Naive thymus-derived CD8-positive, alpha-beta T cell (primary cell): Measurements from ENCODE around the gene PNPLA6. TPM values are rescaled to one million over a fixed set of nuclear protein-coding genes. Genes with fewer than 3 reads are reported as not detected.
"Not testable (repeated sequence)": the region's sequence is repeated elsewhere in the genome, so short reads cannot be mapped to it uniquely, and the experiment has no call there.

Source experiments
- ATAC-seq, 2 donors: fragments of 150-1000 bp; cut with Tn5 transposase in 1 of 2; sonication (Bioruptor Pico), chemical (Tn5 transposase) in 1 of 2; 1 replicate in 1 of 2; 2 replicates in 1 of 2; pipeline ENCODE4 v1.10.0; 2021; ENCODE audit warnings: mild to moderate bottlenecking in 2 of 2, moderate library complexity in 2 of 2
- POLR2A ChIA-PET: fragments of 350-600 bp; sonication (Branson Sonifier 250); formaldehyde crosslinking; loops from one replicate; lab custom pipeline; 2021; ENCODE audit warnings: antibody characterized with exemption; lab: Charles Lee
- DNase-seq, 10 donors: peaks; one replicate each; pipeline versions ENCODE4 v3.0.0 to v3.0.0-alpha.2; 2020 to 2022
- H3K27ac Mint-ChIP-seq, 10 donors: one replicate each; pipeline ENCODE4 v1.8.0; 2020 to 2022; ENCODE audit warnings: mild to moderate bottlenecking in 10 of 10, mixed read lengths in 10 of 10, moderate library complexity in 4 of 10, inconsistent platforms in 1 of 10
- H3K27me3 Mint-ChIP-seq, 5 donors: one replicate each; pipeline ENCODE4 v1.8.0; 2021 to 2022; ENCODE audit warnings: mixed read lengths in 5 of 5
- H3K36me3 Mint-ChIP-seq, 3 donors: one replicate each; pipeline ENCODE4 v1.8.0; 2020 to 2022; ENCODE audit warnings: mixed read lengths in 3 of 3, mild to moderate bottlenecking in 2 of 3, inconsistent platforms in 1 of 3
- H3K4me1 Mint-ChIP-seq, 4 donors: one replicate each; pipeline ENCODE4 v1.8.0; 2021 to 2022; ENCODE audit warnings: mixed read lengths in 4 of 4
- H3K4me3 Mint-ChIP-seq, 10 donors: one replicate each; pipeline ENCODE4 v1.8.0; 2020 to 2022; ENCODE audit warnings: mild to moderate bottlenecking in 10 of 10, mixed read lengths in 10 of 10, moderate library complexity in 6 of 10, inconsistent platforms in 1 of 10
- H3K9me3 Mint-ChIP-seq, 9 donors: one replicate each; pipeline ENCODE4 v1.8.0; 2020 to 2022; ENCODE audit warnings: mixed read lengths in 9 of 9, mild to moderate bottlenecking in 3 of 9, inconsistent platforms in 1 of 9, moderate library complexity in 1 of 9
- polyA plus RNA-seq, 3 donors: library from polyadenylated mRNA; unstranded; fragments of 300-500 nt; fragmentation: Illumina TruSeq; gene quantifications; one replicate each; pipeline ENCODE4 v1.2.3, GENCODE V29; 2021
- total RNA-seq, 8 experiments: library from RNA in 2 of 8; stranded (reverse) in 2 of 8; gene quantifications; one replicate each; pipeline ENCODE4 v1.2.3 and lab custom pipeline; 2021 to 2026

PNPLA6 gene
- total and polyA plus RNA-seq, 5 experiments from 2014 or later: 5.9 to 116 (median 10.2) TPM

DNA sequence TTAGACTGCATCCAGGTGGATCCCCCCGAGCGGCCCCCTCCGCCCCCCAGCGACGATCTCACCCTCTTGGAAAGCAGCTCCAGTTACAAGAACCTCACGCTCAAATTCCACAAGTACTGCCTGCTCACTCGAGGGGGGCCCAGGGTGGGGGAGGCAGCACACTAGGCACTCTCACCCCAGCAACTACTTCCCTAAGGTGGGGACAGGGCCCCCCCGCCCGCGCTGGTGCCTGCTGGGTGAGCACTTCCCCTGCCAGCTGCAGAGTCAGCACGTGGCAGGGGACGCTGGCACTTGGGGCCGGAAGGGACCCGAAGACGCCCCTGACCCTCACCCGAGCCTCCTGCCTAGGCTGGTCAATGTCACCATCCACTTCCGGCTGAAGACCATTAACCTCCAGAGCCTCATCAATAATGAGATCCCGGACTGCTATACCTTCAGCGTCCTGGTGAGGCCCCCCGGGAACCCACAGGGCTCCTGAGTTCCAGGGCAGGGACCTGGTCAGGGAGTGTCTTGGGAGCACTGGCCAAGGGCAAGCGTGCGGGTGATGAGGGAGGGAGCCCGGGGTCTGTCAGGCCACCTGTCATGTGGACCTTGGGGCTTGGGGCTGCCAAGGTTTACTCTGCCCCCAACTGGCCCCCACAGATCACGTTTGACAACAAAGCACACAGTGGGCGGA, 7.9 kb upstream of the PNPLA6 start:
- H3K36me3 Mint-ChIP-seq: peaks cover 0 to 8% (median 0%) of the 10 kb centered on the region in 3 donors

DNA sequence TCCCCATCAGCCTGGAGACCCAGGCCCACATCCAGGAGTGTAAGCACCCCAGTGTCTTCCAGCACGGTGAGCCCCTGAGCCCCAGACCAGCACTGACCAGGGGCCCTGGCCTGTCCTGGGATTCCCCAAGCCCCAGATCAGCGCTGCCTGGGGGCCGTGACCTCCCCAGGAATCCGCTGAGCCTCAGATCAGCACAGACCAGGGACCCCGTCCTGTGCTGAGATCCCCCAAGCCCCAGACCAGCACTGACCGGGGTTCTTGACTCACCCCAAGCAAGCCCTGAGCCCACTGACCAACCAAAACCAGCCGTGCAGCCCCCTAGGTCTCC, 7.4 kb upstream of the PNPLA6 start:
- POLR2A ChIA-PET: no interaction called here
- H3K27me3 Mint-ChIP-seq: no peaks in the 10 kb centered on the region
- no peaks in the 10 kb centered on the region for H3K9me3 Mint-ChIP-seq
- no peak for DNase-seq
- H3K4me3 Mint-ChIP-seq: no peak overlapping the region
- H3K27ac Mint-ChIP-seq: no peak overlapping the region
- peaks cover 0 to 8% (median 0%) of the 10 kb centered on the region in 3 donors for H3K36me3 Mint-ChIP-seq
- ATAC-seq: no peak
- H3K4me1 Mint-ChIP-seq: peaks cover 0 to 17% (median 6%) of the 10 kb centered on the region in 4 donors

More for the DNA sequence above, 7.9 kb upstream of the PNPLA6 start:
- ATAC-seq (no peak), DNase-seq (no peak)
- no peaks in the 10 kb centered on the region for H3K9me3 Mint-ChIP-seq
- H3K27ac Mint-ChIP-seq: no peak overlapping the region
- peak overlapping the region in 1 of 10 donors; percentile 6 for H3K4me3 Mint-ChIP-seq
- H3K4me1 Mint-ChIP-seq: peaks cover 0 to 12% (median 7%) of the 10 kb centered on the region in 4 donors
- H3K27me3 Mint-ChIP-seq: no peaks in the 10 kb centered on the region
- POLR2A ChIA-PET: no interaction called here

DNA sequence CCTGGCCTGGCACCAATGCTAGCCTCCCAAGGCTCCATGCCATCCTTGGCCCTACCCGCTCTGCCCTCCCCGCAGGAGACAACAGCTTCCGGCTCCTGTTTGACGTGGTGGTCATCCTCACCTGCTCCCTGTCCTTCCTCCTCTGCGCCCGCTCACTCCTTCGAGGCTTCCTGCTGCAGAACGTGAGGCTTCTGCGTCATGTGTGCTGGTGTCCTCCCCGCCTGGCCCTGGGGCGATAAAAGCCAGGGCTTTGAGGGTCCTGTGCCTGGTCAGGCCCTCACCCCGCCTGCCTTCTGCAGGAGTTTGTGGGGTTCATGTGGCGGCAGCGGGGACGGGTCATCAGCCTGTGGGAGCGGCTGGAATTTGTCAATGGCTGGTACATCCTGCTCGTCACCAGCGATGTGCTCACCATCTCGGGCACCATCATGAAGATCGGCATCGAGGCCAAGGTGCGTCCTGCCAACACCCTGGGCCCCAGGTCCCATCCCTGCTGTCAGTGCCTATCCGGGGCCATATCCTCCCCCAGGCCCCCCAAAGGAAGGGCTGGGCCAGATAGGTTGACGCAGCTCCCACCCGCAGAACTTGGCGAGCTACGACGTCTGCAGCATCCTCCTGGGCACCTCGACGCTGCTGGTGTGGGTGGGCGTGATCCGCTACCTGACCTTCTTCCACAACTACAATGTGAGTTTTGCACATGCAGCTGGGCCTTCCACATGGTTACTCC, 6.8 kb upstream of the PNPLA6 start:
- DNase-seq (no peak), ATAC-seq (no peak)
- H3K4me1 Mint-ChIP-seq: peaks cover 0 to 14% (median 3%) of the 10 kb centered on the region in 4 donors
- POLR2A ChIA-PET: no interaction called here
- no peak overlapping the region for H3K4me3 Mint-ChIP-seq
- peaks cover 0 to 8% (median 0%) of the 10 kb centered on the region in 3 donors for H3K36me3 Mint-ChIP-seq
- no peaks in the 10 kb centered on the region for H3K9me3 Mint-ChIP-seq
- peak overlapping the region in 1 of 10 donors; percentile 15 for H3K27ac Mint-ChIP-seq
- H3K27me3 Mint-ChIP-seq: no peaks in the 10 kb centered on the region

DNA sequence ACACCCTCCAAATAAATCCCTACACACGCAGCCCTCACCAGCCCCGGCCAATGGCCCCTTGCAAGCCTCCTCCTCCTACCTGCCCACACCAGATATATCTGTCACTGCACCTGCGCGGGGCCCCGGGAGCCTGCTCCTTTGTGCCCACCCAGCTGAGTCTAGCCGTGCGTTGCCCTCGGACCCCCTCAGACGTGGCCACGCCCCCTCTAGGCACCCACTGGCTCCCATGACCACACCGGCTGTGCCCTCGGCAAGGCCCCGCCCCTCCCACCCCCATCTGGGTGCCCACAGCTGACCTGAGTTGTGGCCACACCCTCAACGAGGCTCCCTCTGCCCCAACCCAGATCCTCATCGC, 6.3 kb upstream of the PNPLA6 start:
- Mint-ChIP-seq H3K27me3 (no peaks in the 10 kb centered on the region), H3K36me3 (peaks cover 0 to 8% (median 0%) of the 10 kb centered on the region in 3 donors), H3K4me1 (peaks cover under 1 to 13% (median 3%) of the 10 kb centered on the region in 4 donors), H3K27ac (peak overlapping the region in 1 of 10 donors; percentile 15), H3K9me3 (no peaks in the 10 kb centered on the region), H3K4me3 (no peak overlapping the region)
- POLR2A ChIA-PET: no interaction called here
- DNase-seq (no peak), ATAC-seq (no peak)

DNA sequence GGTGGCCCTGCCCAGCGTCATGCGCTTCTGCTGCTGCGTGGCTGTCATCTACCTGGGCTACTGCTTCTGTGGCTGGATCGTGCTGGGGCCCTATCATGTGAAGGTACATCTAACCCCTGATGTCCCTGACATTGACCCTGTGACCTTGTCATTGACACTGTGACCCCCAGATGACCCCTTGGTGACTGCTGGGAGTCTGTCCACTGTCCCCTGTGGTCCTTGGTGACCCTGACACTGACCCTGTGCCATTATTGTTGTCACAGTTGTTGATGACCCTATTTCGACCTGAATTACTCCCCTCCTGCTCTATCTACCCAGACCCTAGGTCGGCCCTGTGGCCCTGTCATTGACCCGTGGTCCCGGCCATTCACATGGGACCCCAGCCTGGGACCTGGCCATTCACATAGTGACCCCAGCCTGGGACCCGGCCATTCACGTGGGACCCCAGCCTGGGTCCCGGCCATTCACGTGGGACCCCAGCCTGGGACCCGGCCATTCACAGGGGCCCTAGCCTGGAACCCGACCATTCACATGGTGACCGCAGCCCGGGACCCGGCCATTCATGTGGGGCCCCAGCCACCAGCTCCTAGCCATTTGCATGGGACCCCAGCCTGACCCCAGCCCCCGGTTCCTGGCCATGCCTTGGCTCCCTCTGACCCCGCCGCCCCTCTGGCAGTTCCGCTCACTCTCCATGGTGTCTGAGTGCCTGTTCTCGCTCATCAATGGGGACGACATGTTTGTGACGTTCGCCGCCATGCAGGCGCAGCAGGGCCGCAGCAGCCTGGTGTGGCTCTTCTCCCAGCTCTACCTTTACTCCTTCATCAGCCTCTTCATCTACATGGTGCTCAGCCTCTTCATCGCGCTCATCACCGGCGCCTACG, 5.7 kb upstream of the PNPLA6 start:
- Mint-ChIP-seq H3K27ac (no peak overlapping the region), H3K4me1 (peaks cover 4 to 13% (median 7%) of the 10 kb centered on the region in 4 donors), H3K36me3 (peaks cover 0 to 8% (median 0%) of the 10 kb centered on the region in 3 donors), H3K9me3 (no peaks in the 10 kb centered on the region), H3K27me3 (no peaks in the 10 kb centered on the region), H3K4me3 (no peak overlapping the region)
- ATAC-seq: no peak
- DNase-seq: no peak
- POLR2A ChIA-PET: interaction anchor here (0.8 to 1.3 kb wide), 2 partner anchors 8 to 9 kb away, joined by 4 to 5 read pairs; partner anchors contain the start of gene MCOLN1

DNA sequence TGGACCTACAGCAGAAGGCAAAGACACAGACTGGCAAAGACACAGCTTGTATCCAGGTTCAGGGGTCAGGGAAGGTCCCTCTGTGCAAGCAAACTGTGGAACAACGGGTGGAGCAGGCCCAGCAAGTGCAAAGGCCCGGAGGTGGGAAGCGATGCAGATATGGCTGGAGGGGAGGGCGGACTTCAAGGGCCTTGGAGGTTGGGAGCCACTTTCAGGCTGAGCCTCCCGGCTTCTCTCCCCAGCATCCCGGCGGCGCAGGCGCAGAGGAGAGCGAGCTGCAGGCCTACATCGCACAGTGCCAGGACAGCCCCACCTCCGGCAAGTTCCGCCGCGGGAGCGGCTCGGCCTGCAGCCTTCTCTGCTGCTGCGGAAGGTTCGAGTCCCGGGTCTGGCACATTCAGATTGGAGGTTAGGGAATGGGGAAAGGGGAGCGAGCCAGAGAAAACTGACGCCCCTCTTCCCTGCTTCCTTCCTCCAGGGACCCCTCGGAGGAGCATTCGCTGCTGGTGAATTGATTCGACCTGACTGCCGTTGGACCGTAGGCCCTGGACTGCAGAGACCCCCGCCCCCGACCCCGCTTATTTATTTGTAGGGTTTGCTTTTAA, 2.1 kb upstream of the PNPLA6 start:
- no peak for DNase-seq
- Mint-ChIP-seq H3K36me3 (peaks cover 0 to under 1% (median 0%) of the 10 kb centered on the region in 3 donors), H3K27ac (peak overlapping the region; percentile 68 to 95 (median 88)), H3K27me3 (no peaks in the 10 kb centered on the region), H3K4me3 (peak overlapping the region; percentile 91 to 97 (median 94)), H3K9me3 (no peaks in the 10 kb centered on the region), H3K4me1 (peaks cover 14 to 28% (median 22%) of the 10 kb centered on the region in 4 donors)
- POLR2A ChIA-PET: interaction anchor here (0.5 to 4.1 kb wide), 3 partner anchors 11 to 417 kb away, joined by 3 to 63 read pairs (median 3); partner anchors contain the start of gene MCOLN1
- ATAC-seq: no peak

DNA sequence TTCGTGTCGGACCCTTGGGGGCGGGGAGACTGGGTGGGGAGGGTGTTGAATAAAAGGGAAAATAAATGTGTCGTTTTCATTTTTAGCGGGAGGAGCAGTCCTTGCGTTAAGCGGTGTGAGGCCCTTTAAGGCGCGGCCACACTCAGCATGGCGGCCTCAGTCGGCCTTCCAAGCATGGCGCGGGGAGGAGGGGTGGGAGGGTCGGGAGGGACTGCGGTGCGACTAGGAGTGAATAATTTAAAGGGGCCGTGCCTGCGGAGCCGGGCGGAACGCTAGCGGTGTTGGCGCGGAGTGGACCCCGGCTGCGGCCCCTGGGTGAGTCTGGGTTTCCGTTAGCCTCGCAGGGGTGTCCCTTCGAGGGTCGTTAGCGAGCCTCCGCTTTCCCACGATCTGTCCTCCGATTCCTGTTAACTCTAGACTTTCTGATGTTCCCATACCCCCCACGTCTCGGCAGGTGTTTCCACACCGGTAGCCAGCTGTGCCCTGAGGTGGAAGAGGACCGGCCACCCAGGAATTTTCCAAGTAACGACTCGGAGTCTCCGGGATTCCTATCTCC, 1.5 kb upstream of the PNPLA6 start:
- Mint-ChIP-seq H3K27me3 (no peaks in the 10 kb centered on the region), H3K36me3 (peaks cover 0 to 7% (median 0%) of the 10 kb centered on the region in 3 donors), H3K27ac (peak overlapping the region; percentile 63 to 96 (median 91)), H3K4me1 (peaks cover 16 to 29% (median 23%) of the 10 kb centered on the region in 4 donors), H3K9me3 (no peaks in the 10 kb centered on the region), H3K4me3 (peak overlapping the region; percentile 91 to 97 (median 94))
- ATAC-seq (peak; percentile 59 to 60), DNase-seq (peak; percentile 71 to 90 (median 78))
- POLR2A ChIA-PET: interaction anchor here (1.0 to 4.1 kb wide), 4 partner anchors 11 to 464 kb away, joined by 3 to 63 read pairs (median 4); partner anchors contain the start of gene MCOLN1

DNA sequence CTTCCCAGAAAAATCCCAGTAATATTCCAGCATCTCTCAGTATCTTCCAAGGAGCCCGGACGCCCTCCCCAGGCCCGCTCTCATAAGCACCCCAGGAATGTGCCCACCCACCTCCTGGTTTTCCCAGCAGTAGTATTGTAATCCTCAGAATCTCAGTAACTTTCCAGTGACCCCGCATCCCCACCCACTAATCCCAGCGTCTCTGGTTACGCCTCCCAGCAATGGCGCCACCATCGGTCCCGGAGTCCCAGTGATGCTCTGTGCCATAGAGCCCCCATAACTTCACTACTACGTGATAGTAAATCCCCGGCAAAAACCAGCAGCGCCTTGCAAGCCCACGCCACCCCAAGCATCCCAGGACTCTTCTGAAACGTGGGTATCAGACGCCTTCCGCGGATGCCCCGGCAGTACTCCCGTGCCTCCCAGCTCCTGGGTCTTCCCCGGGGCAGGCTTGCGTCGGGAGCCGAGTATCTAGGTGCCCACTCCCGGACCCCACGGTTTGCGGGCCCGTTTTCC, 928 bp upstream of the PNPLA6 start:
- Mint-ChIP-seq H3K4me1 (peaks cover 14 to 29% (median 23%) of the 10 kb centered on the region in 4 donors), H3K27ac (peak overlapping the region; percentile 40 to 96 (median 91)), H3K36me3 (peaks cover 0 to 7% (median 0%) of the 10 kb centered on the region in 3 donors), H3K9me3 (no peaks in the 10 kb centered on the region), H3K4me3 (peak overlapping the region; percentile 91 to 97 (median 94)), H3K27me3 (no peaks in the 10 kb centered on the region)
- DNase-seq: peak in 6 of 10 donors; percentile 32 to 50 (median 44)
- POLR2A ChIA-PET: interaction anchor here (0.9 to 4.1 kb wide), 6 partner anchors 12 to 465 kb away, joined by 3 to 63 read pairs (median 4); partner anchors contain the start of genes MCOLN1, PET100, XAB2 and ZNF358
- ATAC-seq: peak; percentile 41 to 43

DNA sequence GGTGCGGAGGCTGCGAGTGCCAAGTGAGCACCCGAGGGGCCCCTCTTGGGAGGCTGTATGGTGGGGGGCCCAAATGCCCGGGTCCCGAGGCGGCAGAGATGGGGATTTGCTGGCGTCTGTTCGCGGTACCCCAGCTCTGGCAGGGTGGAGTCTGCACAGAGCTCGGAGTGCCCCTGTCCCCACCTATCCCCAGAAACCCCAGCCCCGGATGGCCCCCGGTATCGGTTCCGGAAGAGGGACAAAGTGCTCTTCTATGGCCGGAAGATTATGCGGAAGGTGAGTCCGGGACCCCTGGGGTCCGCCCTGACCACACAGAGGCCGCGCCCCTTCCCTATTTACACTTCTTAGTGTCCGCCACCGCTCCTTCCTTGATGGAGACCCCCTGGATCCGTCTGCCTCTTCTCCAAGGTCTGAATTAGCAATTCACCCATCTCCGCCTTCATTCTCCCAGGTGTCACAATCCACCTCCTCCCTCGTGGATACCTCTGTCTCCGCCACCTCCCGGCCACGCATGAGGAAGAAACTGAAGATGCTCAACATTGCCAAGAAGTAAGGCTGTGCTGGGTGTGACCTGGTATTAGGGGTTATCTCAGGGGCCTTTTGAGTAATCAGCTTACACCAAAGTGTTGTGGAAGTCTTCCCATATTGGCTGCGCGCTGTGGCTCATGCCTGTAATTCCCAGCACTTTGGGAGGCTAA, 630 bp downstream of the PNPLA6 start:
- DNase-seq: no peak
- Mint-ChIP-seq H3K4me1 (peaks cover 14 to 31% (median 24%) of the 10 kb centered on the region in 4 donors), H3K36me3 (peaks cover 0 to 13% (median 5%) of the 10 kb centered on the region in 3 donors), H3K27ac (peak overlapping the region; percentile 81 to 96 (median 93)), H3K9me3 (no peaks in the 10 kb centered on the region), H3K4me3 (peak overlapping the region; percentile 91 to 97 (median 94)), H3K27me3 (no peaks in the 10 kb centered on the region)
- ATAC-seq: no peak
- POLR2A ChIA-PET: interaction anchor here (1.2 to 4.1 kb wide), 3 partner anchors 13 to 20 kb away, joined by 4 to 63 read pairs (median 10); partner anchors contain the start of genes MCOLN1 and ZNF358

DNA sequence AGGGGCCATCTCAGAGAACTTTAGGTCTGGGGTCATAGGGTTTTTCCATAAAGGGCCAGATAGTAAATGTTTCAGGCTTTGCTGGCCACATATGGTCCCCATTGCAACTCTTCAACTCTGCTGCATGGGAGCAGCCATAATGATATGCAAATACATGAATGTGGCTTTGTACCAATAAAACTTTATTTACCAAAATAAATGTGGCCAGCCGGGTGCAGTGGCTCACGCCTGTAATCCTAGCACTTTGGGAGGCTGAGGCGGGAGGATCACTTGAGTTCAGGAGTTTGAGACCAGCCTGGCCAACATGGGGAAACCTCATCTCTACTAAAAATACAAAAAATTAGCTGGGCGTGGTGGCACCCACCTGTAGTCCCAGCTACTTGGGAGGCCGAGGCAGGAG, 3.5 kb downstream of the PNPLA6 start:
- H3K27me3 Mint-ChIP-seq, DNase-seq, ATAC-seq, H3K9me3 Mint-ChIP-seq, H3K4me3 Mint-ChIP-seq, H3K27ac Mint-ChIP-seq: not testable (repeated sequence)
- peaks cover 14 to 28% (median 24%) of the 10 kb centered on the region in 4 donors for H3K4me1 Mint-ChIP-seq
- POLR2A ChIA-PET: interaction anchor here (1.0 kb wide), 1 partner anchor 9 kb away, joined by 5 read pairs; no protein-coding TSS in a partner anchor
- H3K36me3 Mint-ChIP-seq: peaks cover 0 to 26% (median 11%) of the 10 kb centered on the region in 3 donors
